ENCODE data around the gene OBSCN. TPM values are rescaled to one million over a fixed set of nuclear protein-coding genes. Genes with fewer than 3 reads are reported as not detected.
A peak's percentile ranks its signal among the peaks of the same experiment; 100 is the strongest.

OBSCN gene
- total RNA-seq, 1 experiment from 2014 or later: 10.5 TPM

DNA sequence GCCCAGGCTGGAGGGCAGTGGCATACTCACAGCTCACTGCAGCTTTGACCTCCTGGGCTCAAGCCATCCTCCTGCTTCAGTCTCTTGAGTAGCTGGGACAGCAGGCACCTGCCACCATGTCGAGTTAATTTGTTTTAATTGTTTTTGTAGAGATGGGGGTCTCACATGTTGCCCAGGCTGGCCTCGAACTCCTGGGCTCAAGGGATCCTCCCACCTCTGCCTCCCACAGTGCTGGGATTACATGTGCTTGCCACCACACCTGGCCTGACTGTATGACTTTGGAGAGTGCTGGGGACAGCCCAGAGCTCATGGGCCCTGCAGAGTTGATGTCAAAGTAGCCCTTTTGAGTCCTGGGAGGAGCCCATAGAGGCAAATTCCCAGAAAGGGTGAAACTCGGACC is 1.8 kb downstream of the OBSCN start:
- no TSS peak for BruUV-seq (replicated peaks)
- DNase-seq (ENCODE audit: low read depth, low spot score) (no peak), ATAC-seq (no peak)
- in situ Hi-C loops (cut with HindIII; ENCODE audit: low pct_unique_long_range_greater_than_20kb, low sequenced_read_pairs): no loop called here
- Histone ChIP-seq H3K4me1 (ENCODE audit: control insufficient read depth, insufficient read depth, low read length) (peaks cover 12% of the 10 kb centered on the region; the same call in 1 of the 2 replicates), H3K36me3 (ENCODE audit: control insufficient read depth, insufficient read depth, low read length) (no peaks in the 10 kb centered on the region), H3K27ac (ENCODE audit: low read length) (no peak overlapping the region), H3K4me3 (ENCODE audit: low read depth in 2 of 2, low read length in 2 of 2) (no peak overlapping the region), H3K9me3 (ENCODE audit: control insufficient read depth, insufficient read depth, low read depth, low read length) (no peaks in the 10 kb centered on the region), H3K27me3 (ENCODE audit: control insufficient read depth, insufficient read depth, low read length) (no peaks in the 10 kb centered on the region)
- ChIA-PET CTCF (no interaction called here), POLR2A (interaction anchor here (0.6 kb wide), 1 partner anchor 285 kb away, joined by 3 read pairs; no protein-coding TSS in a partner anchor)
- intact Hi-C loops (cut with micrococcal nuclease; ENCODE audit: unreplicated experiment): no loop called here
- no peak for TF ChIP-seq TCF7L2 (IDR thresholded peaks at IDR 0.05; ENCODE audit: low read depth, low read length)
- TF ChIP-seq, protein P1, sequence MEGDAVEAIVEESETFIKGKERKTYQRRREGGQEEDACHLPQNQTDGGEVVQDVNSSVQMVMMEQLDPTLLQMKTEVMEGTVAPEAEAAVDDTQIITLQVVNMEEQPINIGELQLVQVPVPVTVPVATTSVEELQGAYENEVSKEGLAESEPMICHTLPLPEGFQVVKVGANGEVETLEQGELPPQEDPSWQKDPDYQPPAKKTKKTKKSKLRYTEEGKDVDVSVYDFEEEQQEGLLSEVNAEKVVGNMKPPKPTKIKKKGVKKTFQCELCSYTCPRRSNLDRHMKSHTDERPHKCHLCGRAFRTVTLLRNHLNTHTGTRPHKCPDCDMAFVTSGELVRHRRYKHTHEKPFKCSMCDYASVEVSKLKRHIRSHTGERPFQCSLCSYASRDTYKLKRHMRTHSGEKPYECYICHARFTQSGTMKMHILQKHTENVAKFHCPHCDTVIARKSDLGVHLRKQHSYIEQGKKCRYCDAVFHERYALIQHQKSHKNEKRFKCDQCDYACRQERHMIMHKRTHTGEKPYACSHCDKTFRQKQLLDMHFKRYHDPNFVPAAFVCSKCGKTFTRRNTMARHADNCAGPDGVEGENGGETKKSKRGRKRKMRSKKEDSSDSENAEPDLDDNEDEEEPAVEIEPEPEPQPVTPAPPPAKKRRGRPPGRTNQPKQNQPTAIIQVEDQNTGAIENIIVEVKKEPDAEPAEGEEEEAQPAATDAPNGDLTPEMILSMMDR (IDR thresholded peaks at IDR 0.05): no peak

DNA sequence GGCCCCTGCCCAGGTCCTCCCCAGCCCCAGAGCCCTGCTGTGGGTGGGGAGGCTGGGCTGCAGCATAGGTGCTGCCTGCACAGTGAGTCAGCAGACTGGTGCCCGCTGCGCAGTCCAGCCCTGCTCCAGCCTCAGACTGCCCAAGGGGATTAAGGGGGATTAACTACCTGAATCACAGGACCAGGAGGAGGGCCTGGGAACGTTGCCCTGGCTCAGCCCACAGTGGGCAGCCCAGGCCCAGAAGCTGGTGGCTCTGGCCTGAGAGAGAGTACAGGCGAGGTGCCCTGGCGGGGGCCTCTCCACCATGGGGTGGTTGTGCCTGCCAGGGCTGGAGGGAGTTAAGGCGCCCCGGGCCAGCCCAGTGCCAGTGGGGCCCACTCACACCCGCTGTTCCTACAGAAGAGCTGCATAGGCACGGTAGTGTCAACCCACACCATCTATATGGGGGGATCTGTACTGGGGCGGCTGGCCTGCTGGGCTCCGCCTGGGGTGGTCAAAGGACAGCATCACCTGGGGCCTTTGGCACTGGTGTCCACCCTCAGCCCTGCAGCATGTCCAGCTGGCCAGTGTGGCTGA is 2.3 kb downstream of the OBSCN start:
- Histone ChIP-seq H3K27ac (ENCODE audit: low read length) (no peak overlapping the region), H3K9me3 (ENCODE audit: control insufficient read depth, insufficient read depth, low read depth, low read length) (no peaks in the 10 kb centered on the region), H3K36me3 (ENCODE audit: control insufficient read depth, insufficient read depth, low read length) (no peaks in the 10 kb centered on the region), H3K4me1 (ENCODE audit: control insufficient read depth, insufficient read depth, low read length) (peaks cover 12% of the 10 kb centered on the region; the same call in 1 of the 2 replicates), H3K27me3 (ENCODE audit: control insufficient read depth, insufficient read depth, low read length) (no peaks in the 10 kb centered on the region), H3K4me3 (ENCODE audit: low read depth in 2 of 2, low read length in 2 of 2) (no peak overlapping the region)
- peak; percentile 24; the same call in 1 of the 2 replicates for ATAC-seq
- CTCF ChIA-PET: no interaction called here
- DNase-seq (ENCODE audit: low read depth, low spot score): no peak
- BruUV-seq (replicated peaks): no TSS peak
- in situ Hi-C loops (cut with HindIII; ENCODE audit: low pct_unique_long_range_greater_than_20kb, low sequenced_read_pairs) (no loop called here), intact Hi-C loops (cut with micrococcal nuclease; ENCODE audit: unreplicated experiment) (no loop called here)
- TF ChIP-seq, protein P1 (IDR thresholded peaks at IDR 0.05): no peak
- TF ChIP-seq POLR2AphosphoS5 (IDR thresholded peaks at IDR 0.05; ENCODE audit: low read depth, low read length) (no peak), TCF7L2 (IDR thresholded peaks at IDR 0.05; ENCODE audit: low read depth, low read length) (no peak), SIN3A (IDR thresholded peaks at IDR 0.05; ENCODE audit: borderline replicate concordance, insufficient read depth, low read depth, low read length) (no peak)
- TF ChIP-seq, protein P2, sequence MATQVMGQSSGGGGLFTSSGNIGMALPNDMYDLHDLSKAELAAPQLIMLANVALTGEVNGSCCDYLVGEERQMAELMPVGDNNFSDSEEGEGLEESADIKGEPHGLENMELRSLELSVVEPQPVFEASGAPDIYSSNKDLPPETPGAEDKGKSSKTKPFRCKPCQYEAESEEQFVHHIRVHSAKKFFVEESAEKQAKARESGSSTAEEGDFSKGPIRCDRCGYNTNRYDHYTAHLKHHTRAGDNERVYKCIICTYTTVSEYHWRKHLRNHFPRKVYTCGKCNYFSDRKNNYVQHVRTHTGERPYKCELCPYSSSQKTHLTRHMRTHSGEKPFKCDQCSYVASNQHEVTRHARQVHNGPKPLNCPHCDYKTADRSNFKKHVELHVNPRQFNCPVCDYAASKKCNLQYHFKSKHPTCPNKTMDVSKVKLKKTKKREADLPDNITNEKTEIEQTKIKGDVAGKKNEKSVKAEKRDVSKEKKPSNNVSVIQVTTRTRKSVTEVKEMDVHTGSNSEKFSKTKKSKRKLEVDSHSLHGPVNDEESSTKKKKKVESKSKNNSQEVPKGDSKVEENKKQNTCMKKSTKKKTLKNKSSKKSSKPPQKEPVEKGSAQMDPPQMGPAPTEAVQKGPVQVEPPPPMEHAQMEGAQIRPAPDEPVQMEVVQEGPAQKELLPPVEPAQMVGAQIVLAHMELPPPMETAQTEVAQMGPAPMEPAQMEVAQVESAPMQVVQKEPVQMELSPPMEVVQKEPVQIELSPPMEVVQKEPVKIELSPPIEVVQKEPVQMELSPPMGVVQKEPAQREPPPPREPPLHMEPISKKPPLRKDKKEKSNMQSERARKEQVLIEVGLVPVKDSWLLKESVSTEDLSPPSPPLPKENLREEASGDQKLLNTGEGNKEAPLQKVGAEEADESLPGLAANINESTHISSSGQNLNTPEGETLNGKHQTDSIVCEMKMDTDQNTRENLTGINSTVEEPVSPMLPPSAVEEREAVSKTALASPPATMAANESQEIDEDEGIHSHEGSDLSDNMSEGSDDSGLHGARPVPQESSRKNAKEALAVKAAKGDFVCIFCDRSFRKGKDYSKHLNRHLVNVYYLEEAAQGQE (IDR thresholded peaks at IDR 0.05; ENCODE audit: insufficient read depth in 1 of 2, low read depth in 2 of 2, low read length in 1 of 2): no peak
- POLR2A ChIA-PET: interaction anchor here (0.6 kb wide), 2 partner anchors 11 to 284 kb away, joined by 3 read pairs; no protein-coding TSS in a partner anchor
